Head of caudate nucleus (tissue), 42 donors: ENCODE results near the gene ZNF467.
A peak's percentile ranks its signal among the peaks of the same experiment; 100 is the strongest.

Experiments used
- DNase-seq, 42 donors: peaks; one replicate each; pipeline versions ENCODE4 v3.0.0 to v3.0.0-alpha.2; 2020 to 2021; ENCODE audit warnings: mixed read lengths in 7 of 42
- intact Hi-C: fragments of 100-400 bp; cut with DNase I; formaldehyde crosslinking; loops from one replicate; pipeline ENCODE4 v1.15.0; 2022

The ZNF467 gene

DNA sequence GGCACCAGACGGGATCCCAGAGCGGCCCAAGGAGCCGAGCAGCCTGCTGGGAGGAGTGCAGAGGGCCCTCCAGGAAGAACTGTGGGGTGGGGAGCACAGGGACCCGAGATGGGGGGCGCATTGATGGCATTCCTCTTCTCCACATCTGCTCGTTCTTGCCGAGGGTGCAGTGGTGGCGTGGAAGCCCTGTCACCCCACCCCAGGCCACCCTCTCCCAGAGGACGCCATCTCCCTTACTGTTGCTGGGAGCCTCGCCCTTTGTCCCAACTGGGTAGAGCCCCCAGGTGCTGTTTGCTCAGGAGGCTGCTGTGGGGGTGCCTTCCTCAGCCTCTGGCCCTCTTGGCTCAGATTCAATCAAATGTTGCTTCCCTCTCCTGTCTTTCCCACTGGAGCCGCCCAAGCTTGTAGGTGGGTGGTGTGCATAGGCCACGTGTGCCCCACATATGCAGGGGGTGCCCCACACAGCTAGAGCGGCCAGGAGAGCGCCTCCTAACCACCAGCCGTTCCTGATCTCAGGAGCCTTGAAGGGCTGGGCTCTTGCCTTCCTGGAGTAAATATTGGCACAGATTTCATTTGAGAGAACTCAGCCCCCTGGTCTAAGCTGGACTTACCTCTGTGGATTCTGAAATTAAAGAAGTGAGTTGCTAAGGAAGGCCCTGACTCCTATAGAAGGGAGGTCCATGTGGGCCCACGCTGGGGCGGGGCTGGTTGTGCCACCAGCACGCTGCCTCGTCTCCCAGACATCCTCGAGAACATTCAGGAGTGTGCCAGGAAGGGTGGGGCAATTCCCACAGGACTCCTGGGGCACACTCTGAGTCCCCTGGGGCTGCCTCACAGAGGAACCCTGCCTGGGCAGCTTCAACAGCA, 39.2 kb downstream of the ZNF467 start:
- intact Hi-C loops, result no loop called here
- DNase-seq, result peak in 9 of 42 donors; percentile 16 to 63 (median 42)

DNA sequence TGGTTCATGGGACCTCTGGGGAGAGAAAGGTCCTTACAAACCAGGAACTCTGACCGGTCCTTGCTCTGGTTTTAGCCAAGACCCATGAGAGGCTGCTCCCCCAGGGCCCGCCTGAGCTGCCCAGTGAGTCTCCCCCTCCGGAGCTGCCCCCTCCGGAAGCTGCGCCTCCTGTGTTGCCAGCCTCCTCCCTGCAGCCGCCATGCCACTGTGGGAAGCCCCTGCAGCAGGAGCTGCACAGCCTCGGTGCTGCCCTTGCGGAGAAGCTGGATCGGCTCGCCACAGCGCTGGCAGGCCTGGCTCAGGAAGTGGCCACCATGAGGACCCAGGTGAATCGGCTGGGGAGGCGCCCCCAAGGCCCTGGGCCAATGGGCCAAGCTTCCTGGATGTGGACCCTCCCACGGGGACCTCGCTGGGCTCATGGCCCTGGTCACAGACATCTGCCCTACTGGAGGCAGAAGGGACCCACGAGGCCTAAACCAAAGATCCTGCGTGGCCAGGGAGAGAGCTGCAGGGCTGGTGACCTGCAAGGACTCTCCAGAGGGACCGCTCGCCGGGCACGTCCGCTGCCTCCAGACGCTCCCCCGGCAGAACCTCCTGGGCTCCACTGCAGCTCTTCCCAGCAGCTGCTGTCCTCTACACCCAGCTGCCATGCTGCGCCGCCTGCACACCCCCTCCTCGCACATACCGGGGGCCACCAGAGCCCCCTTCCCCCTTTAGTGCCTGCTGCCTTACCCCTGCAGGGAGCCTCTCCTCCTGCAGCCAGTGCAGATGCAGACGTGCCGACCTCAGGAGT, 40.1 kb downstream of the ZNF467 start:
- intact Hi-C loops, result no loop called here
- DNase-seq, result peak in 3 of 42 donors; percentile 17 to 42 (median 34)

DNA sequence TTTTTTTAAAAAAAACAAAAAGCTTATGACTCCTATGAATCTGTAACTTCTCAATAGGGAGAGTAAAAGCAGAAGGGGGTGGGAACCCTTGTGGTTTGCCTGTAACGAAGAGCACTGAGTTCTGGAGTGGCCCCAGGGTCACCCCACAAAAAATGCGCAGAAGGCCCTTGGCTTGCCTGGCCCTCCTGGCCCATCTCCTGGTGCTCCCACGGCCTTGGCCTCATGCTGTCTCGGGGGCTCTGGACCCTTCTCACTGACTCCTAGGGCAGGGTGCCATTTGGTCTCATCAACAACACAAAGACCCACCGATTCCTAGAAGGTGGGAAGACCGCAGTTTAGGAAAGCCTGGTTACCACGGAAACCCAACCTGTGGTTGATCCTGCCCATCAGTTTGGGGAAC, 40.8 kb downstream of the ZNF467 start:
- DNase-seq, result peak in 2 of 42 donors; percentile 21 to 28
- intact Hi-C loops, result no loop called here

DNA sequence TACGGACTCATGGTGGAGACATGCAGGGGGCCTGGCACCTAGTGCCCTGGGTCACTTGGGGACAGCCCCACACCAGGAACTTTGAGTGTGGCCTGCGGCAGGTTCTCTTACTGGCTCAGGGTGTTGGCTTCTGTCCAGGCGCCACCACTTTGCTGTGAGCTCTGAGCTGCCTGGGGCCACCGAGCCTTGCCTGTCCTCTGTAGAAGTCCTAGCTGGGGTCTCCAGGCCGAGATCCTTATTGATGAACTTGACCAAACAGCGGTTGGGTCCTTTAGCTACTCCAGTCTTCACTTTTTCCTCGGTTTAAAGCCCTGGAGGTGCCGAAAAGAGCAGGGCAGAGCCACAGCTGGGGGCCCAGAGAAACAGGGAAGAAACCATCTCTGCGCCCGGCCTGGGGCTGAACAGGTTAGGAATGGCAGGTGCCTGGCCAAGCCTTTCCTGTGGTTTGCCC, 41.3 kb downstream of the ZNF467 start:
- intact Hi-C loops, result no loop called here
- DNase-seq, result peak in 3 of 42 donors; percentile 22 to 38 (median 36)

DNA sequence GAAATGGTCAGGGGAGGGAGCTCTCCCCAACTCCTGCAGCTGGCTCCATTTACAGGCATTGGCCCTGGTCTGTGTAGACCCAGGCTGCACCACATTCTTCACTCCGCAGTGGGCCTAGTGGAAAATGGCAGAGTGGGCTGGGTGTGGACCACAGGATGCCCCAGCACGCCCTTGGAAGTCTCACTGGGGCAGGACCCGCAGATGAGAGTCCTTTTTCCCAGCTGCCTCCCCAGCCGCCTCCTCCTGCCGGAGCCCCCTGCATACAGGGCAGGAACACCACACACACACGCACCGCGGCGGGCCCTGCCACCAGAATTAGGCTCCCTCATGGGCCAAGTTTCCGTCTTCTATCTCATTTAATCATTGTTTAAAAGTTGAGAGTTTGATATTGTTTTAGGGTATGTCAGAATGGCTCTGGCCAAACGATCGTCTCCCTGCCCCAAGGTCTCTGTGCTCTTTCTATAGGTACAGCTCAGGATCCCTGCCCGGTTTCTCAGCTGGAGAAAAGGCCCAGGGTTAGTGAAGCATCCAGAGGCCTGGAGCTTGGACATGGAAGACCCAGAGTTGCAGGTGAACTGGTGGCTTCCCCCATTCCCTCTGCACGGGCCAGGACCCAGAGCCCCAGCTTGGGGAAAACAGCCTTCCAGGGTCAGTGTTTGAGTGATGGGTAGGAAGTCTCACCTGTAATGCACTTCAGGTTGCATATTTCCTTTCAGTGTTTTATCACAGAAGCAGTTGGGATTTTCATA, 42.0 kb downstream of the ZNF467 start:
- intact Hi-C loops, result no loop called here
- DNase-seq, result peak in 2 of 42 donors; percentile 12 to 32

DNA sequence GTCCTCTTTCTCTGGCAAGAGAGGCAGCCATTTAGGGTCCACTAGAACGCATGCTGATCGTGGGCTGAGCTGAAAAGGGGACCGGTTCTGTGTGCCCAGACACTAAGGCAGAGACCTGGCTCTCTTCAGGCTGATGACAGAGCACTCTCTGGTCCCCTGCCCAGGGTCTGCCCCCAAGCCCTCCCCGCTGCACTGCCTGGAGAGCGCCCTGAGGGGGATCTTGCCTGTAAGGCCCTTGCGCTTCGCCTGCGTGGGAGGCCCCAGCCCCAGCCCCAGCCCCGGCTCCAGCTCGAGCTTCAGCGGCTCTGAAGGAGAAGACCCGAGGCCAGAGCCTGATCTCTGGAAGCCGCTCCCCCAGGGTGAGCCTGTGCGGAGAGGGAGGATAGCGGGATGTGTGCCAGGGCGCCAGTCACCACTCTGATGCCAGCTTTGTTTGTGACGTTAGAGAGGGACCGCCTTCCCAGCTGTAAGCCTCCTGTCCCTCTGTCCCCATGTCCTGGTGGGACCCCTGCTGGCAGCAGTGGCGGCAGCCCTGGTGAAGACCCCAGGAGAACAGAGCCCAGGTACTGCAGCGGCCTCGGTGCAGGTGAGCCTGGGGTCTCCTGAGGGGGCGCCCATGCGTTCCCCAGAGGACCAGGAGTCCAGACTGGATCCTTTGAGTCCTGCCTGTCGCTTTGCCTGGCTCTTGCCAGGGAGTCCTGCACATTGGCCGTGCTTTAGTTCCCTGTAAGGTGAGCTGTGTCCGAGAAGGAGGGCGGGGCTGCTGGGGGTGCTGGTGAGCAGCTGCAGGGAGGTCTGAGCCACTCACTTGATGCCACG, 43.2 kb downstream of the ZNF467 start:
- intact Hi-C loops, result loop anchor here (5.0 kb wide), 1 partner anchor 108 kb away; no protein-coding TSS in a partner anchor
- peak in 32 of 42 donors; percentile 26 to 81 (median 54) for DNase-seq

DNA sequence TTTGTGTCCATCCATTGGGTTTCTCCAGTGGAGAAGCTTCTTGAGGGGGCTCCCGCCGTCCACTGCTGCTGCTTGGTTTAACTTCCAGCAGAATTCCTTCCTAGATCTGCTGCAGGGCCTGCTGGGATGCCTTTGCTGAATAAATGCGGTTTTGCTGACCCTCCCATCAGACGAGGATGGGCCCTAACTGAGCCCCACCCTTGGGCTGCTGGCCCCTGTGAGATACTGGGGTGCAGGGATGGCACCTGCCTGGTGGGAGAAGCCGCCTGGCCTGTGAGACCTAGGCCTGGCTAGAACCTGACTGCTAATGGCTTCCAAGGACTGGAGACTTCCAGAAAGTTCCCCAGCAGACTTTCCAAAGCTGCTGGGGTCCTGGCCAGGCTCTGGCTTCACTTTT, 43.8 kb downstream of the ZNF467 start:
- intact Hi-C loops, result loop anchor here (5.0 kb wide), 1 partner anchor 107 kb away; no protein-coding TSS in a partner anchor
- peak in 1 of 42 donors; percentile 38 for DNase-seq

DNA sequence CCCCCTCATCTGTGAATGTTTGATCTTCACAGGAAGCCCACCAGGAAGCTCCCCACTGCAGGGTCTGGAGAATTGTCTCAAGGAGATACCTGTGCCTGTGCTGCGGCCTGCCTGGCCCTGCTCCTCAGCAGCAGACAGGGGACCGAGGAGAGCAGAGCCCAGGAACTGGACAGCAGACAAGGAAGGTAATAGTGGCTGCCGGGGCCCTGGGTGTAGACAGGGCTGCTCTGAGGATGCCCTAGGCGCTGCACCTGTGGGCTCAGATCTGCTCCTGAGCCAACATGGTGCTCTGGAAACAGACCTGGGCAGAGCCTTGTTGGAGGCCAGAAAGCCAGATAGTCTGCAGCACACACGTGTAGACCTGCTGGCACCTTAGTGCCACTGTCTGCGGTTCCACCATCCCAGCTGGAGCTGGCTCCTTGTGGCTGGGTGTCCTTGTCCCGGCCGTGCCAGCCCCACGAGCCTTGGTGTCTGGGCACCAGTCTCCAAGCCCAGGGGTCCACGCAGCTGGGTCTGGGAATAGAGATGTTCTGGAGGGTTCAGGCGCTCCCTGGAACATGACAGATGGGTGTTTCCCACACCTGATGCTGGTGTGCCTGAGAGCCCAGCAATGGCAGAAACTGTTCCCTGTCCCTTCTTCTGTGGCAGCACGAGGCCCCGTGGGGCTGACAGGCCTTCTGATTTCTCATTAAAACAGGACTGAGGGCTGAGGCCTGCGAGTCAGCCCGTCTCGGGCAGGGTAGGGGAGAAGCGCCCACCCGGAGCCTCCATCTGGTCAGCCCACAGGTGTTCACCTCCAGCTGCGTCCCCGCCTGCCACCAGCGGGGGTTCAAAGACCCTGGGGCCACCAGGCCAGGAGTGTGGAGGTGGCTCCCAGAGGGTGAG, 44.7 kb downstream of the ZNF467 start:
- intact Hi-C loops, result loop anchor here (5.0 kb wide), 1 partner anchor 106 kb away; no protein-coding TSS in a partner anchor
- peak in 1 of 42 donors; percentile 32 for DNase-seq

DNA sequence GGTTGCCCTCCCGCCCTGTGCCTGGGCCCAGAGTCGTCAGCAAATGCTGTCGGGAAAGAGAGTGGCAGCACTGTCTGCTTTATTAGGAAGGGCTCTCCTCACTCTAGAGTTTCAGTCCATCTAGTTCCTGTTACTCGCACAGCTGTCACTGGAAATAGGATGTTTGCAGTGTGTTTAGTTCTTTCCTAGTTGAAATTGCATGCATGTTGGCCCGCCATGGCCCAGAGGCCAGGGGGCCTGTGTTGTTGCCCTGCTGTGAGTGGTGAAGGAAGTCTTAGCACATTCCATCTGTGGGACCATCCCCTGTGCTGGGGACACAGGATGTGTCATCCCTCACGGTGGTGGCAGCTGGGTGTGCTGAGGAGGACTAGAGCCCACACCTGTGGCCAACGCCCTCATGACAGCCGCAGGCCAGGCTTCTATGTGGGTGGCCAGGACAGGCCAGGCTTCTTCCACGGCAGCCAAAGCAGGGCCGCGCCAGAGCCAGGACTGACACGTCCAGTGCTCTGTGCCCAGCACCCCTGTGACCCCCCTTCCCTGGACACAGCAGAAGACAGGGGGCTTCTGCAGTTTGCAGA, 45.4 kb downstream of the ZNF467 start:
- peak in 1 of 42 donors; percentile 31 for DNase-seq
- intact Hi-C loops, result loop anchor here (5.0 kb wide), 1 partner anchor 106 kb away; no protein-coding TSS in a partner anchor

DNA sequence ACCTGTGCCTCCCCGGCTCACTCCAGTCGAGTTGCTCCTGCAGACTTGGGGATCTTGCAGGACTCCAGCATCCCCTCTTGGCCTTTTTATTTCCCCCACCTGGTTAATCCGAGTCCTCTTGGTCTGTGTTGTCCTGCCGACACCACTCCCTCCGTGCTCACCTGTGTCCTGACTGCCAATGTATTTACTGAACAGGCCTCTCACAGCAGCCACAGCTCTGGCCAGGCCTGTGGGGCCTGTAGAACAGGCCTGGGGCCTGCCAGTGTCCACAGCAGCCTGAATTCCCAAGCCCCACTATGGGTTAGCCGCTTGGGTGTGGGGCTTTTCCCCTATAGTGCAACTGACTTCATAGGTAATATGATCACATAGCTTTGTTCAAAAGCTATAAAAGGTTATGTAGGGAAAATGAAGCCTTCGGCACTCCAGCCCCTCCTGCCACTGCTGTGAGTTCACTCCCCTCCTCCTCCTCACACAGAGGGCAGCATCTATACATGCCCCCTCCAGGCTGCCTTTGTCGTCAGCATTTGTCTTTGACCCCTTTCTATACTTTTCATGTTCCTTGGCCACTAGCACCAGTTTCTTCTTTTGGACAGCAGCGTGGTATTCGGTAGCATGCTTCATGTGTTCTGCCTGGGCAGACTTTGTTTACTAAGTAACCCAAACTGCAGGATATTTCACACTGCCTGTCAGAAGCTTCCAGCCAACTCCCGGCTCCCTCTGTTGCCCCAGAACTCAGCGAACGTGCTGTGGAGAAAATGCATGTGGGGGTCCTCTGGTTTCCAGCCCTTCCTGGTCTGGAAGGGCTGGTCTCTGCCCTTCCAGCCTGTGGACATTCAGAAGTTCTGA, 46.1 kb downstream of the ZNF467 start:
- peak in 1 of 42 donors; percentile 25 for DNase-seq
- intact Hi-C loops, result loop anchor here (5.0 kb wide), 1 partner anchor 105 kb away; no protein-coding TSS in a partner anchor

DNA sequence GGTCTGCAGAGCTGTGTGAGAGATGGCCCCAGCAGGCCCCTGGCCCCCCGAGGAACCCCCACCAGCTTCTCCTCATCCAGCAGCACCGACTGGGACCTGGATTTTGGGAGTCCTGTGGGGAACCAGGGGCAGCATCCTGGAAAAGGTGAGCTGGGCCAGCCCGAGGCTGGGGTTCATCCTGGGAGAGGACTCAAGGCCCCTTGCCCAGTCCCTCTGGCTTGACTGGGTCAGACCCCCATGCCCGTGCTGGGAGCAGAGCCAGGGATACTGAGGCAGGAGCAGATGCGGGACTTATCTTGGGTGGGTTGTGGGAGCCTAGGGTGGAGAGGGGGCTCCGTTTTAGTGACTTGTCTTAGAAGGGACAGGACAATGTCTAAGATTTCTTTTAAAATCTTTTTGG, 47.5 kb downstream of the ZNF467 start:
- intact Hi-C loops, result loop anchor here (5.0 kb wide), 1 partner anchor 104 kb away; no protein-coding TSS in a partner anchor
- DNase-seq, result peak in 1 of 42 donors; percentile 18

DNA sequence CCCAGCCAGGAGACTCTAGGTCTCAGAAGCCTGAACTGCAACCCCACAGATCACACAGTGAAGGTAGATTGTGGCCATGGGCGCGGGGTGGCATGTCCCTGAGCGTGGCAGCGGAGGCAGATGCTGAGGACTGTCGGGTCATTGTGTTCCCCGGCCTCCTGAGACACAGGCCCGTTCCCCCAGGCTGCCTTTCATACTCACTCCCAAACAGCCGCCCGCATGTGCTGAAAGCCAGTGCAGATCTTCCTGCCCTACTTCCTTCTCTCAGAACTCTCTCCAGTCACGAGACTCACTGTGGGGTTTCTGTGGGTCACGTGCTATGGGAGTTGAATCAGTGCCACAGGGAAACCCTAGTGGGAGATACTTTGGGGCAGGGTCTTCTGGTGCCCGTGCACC, 48.0 kb downstream of the ZNF467 start:
- intact Hi-C loops, result loop anchor here (5.0 kb wide), 1 partner anchor 103 kb away; no protein-coding TSS in a partner anchor
- DNase-seq, result peak in 1 of 42 donors; percentile 38

DNA sequence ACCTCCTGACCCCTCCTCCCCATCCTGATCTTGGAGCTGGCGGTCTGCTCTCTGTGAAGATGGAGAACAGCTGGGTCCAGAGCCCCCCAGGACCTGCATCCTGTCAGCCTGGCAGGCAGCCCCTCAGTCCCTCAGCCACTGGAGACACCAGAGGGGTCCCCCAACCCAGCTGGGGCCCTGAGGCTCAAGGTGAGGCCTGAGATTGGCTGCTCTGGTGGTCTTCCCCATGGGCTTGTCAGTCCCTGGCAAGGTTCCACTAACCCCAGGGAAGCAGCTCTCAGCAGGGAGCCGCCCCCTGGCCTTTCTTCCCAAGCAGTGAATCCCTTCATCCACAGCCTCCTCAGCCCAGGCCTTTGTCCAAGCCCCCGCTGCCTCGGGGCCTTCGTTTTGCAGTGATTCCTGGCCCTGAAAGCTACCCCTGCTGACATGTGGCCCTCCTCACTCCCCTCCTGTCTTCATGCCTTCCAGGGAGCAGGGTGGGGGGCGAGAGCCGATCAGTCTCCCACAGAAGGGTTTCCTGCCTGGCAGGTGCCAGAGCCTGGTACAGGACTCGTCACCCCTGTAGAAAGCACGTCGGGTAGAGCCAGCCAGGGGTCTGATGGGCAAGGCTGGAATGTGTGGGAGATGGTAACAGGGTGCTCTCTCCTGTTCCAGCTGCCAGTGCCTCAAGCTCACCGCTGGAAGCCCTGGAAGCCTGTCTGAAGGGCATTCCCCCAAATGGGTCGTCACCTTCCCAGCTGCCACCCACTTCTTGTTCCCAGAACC, 48.5 kb downstream of the ZNF467 start:
- intact Hi-C loops, result loop anchor here (5.0 kb wide), 1 partner anchor 103 kb away; no protein-coding TSS in a partner anchor
- peak in 3 of 42 donors; percentile 12 to 31 (median 22) for DNase-seq

DNA sequence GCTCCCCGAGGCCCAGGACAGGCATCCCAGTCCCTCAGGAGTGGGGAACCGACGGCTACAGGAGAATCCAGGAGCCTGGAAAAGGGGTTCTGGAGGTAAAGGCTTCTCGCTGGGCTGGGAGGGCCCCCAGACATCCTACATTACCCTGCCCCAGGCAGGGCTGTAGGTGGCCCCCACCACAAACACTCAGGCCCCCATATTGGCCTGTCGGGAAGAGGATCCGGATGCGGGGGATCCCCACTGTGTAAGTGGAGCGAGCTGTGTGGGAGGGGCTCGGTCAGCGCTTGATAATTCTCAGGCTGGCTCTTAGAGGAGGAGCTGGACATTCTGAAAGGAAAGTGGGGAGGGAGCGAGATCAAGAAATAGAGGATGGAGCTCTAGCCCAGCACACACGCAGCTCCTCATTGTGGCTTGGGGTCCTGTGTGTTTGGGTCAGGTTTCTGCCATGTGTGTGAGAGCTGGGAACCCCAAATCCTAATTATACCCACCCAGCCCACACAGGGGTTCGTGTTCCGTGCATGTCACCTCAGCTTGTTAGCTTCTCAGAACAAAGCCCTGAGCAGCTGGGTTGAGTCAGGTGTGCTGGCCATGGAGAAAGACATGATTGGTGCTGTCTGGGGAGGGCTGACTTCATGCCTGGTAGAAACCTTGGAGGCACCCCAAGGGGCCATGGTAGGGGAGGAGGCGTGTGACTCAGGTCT, 49.4 kb downstream of the ZNF467 start:
- peak in 3 of 42 donors; percentile 9 to 31 (median 16) for DNase-seq

More for the DNA sequence above, 49.4 kb downstream of the ZNF467 start:
- intact Hi-C loops, result no loop called here
